GM19240 (cell line): Measurements from ENCODE around the gene CSRP1.
A peak's percentile ranks its signal among the peaks of the same experiment; 100 is the strongest.
"Not testable (repeated sequence)": the region's sequence is repeated elsewhere in the genome, so short reads cannot be mapped to it uniquely, and the experiment has no call there.

ENCODE experiments used
- DNase-seq: peaks from one replicate; pipeline ENCODE4 v3.0.0; 2011; ENCODE audit warnings: low spot score; ENCODE audit not compliant: insufficient read length

Gene CSRP1

DNA sequence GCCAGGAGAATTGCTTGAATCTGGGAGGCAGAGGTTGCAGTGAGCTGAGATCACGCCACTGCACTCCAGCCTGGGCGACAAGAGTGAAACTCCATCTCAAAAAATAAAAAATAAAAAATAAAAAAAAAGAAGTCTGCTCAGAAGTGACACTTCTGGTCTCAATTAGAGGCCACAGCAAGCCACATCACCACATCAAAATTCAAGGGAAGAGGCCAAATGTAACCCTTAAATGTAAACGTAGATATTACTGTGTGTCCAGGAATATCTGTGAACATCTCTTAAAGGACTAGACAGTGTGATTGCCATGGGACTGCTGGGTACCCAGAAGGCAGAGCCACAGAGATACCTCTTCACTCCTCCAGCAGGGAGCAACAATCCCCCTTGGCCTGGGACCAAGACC lies 28.3 kb downstream of the CSRP1 start:
- not testable (repeated sequence) for DNase-seq

GRCh38 chr1:201476670-201477344 lies 30.1 kb downstream of the CSRP1 start:
- no peak for DNase-seq

DNA sequence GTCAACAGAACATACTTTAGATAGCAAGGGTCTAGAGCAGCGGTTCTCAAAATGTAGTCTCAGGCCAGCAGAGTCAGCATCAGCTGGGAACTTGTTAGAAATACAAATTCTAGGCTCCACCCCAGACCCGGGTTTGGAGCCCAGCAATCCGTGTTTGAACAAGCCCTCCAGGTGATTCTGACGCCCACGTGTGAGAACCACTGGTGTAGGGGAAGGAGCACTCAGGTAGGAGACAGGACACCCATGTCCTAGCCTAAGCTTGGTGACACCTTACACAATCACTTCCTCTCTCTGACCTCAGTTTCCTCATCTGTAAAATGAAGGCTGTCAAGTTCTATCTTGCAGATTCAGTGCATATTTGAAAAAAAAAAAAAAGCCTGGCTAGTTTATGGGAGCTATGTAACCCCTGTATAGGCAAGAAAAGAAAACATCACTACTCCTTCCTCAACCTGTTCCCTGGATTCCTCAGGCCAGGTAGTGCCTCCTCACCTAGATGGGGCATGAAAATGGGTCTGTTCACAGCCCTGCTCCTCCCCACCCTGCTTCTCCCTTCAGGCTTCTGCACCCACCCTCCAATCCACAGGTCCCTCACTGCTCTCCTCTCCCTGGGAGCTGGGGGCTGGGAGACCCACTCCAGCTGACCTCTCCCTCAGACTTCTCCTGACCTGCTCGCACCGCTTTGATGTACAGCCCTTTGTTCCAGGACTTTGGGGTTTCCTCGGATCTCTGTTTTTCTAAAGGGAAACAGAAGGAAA lies 30.8 kb downstream of the CSRP1 start:
- DNase-seq, result no peak

DNA sequence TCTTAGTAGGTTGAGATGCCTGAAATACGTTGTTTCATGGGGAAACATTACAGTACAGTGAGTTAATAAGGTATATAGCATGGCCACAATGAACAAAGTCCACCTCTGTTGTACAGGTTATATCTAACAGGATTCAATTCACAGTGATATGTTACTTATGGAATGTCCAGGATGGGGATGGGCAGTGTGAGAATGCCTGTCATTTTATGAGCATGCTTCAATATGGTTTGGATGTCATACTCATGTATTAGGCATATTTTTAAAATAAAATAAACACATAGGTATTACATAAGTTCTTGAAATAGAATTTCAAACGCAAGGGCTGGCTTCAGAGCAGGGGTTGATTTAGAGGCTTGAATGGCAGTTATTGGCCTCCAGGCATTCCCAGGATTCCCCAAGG lies 31.8 kb downstream of the CSRP1 start:
- DNase-seq, result no peak

DNA sequence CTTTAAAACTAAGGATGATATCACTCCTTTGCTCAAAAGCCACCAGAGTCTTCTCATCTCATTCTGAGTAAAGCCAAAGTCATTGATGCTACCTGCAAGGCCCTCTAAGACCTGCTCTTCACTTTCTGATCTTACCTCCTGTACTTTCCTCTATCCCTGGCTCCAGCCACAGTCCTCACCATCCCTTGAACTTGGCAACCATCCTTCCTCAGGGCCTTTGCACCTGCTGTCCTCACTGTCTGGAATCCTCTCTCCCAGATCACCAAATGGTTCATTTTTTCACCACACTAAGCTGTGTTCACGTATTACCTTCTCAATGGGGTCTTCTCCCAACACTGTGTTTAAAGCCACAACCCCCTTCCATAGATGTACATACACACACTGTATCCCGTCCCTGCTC lies 33.6 kb downstream of the CSRP1 start:
- no peak for DNase-seq

DNA sequence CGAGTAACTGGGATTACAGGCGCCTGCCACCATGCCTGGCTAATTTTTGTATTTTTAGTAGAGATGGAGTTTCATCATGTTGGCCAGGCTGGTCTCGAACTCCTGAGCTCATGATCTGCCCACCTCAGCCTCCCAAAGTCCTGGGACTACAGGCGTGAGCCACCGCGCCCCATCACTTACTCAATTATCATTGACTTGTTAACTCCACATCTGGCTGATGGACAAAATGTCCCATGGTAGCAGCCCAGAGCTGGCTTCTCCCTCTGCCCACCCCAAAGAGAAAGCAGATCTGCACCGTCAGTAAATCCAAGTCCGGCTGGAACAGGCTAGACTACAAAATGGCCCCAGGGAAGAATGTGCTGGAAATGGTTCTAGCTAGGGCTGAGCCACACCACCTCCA lies 34.6 kb downstream of the CSRP1 start:
- not testable (repeated sequence) for DNase-seq

DNA sequence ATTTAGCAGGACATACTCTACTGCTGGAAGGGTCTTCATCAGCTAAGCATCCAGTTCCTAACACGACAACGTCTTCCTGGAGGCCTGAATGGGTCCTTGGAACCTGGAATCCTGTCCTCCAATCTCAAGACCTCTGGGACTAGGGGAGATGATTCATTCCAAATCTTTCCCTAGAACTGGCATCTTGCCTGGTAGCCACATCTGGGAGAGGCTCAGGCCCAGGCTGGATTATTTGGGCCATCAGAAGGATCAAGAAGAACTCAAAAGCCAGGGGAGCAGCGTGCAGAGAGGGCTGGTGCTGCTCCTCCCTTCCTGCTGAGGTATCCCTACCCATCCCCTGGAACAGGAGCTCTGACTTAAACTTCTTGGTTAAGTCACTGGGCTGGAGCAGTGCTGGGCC lies 35.2 kb downstream of the CSRP1 start:
- DNase-seq, result no peak

- no peak for DNase-seq
Measured at GRCh38 chr1:201470581-201470980, 36.3 kb downstream of the CSRP1 start.

GRCh38 chr1:201469645-201470074 lies 37.3 kb downstream of the CSRP1 start:
- no peak for DNase-seq

GRCh38 chr1:201468844-201469644 lies 37.9 kb downstream of the CSRP1 start, which contains the start of gene PHLDA3:
PHLDA3 (minus strand) TSS chr1:201469188; CDS start chr1:201468786, 402 bp downstream.
- DNase-seq, result peak; percentile 44

DNA sequence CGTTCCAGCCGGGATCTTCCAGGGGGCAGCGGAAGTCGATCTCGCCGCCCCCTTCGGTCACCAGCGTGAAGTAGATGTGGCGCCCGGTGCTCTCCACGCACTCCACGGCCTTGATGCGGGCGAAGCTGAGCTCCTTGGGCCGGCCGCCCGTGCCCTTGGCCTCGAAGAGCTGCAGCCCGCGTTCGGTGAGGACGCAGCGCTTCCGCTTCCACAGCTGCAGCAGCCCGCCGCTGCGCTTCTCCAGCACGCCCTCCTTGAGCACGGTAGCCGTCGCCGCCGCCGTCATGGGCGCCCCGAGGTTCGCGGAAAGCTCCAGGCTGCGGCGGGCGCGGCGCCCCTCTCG lies 38.5 kb downstream of the CSRP1 start:
- no peak for DNase-seq

GRCh38 chr1:201466492-201466891 lies 40.4 kb downstream of the CSRP1 start:
- DNase-seq, result no peak

GRCh38 chr1:201465698-201466290 lies 41.1 kb downstream of the CSRP1 start:
- no peak for DNase-seq

- no peak for DNase-seq
Measured at GRCh38 chr1:201463071-201463552, 43.8 kb downstream of the CSRP1 start.

- DNase-seq, result no peak
Measured at GRCh38 chr1:201461645-201462441, 45.1 kb downstream of the CSRP1 start.

DNA sequence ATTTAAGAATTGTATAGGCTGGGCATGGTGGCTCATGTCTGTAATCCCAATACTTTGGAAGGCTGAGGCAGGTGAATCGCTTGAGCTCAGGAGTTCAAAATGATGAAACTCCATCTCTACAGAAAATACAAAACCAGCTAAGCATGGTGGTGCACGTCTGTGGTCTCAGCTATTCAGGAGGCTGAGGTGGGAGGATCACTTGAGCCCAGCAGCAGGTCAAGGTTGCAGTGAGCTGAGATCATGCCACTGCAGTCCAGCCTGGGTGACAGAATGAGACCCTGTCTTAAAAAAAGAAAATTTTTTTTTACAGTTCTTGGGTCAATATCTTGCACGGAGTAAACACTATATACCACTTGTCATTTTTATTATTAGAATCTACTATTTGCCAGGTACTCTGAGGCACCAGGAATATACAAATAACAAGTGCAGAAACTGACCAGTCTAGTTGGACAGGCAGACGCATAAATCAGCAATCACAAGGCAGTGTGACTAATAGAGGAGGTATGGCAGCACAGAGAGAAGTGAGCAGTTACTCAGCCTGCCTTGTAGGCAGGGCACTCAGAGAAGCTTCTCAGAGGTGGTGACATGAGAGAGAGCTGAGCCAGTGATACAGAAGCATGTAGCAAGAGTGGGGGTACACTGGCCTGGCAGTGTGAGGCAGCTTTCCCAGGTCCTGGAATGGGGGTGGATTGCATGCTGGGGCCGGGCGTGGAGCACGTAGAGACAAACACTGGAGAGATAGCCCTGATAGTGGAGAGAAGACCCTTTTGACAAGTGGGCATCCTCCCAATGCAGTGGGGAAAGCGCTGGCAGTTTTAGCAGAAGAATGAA lies 45.9 kb downstream of the CSRP1 start:
- no peak for DNase-seq

GRCh38 chr1:201459775-201460174 lies 47.1 kb downstream of the CSRP1 start:
- DNase-seq, result no peak

GRCh38 chr1:201459052-201459451 lies 47.9 kb downstream of the CSRP1 start:
- DNase-seq, result no peak

GRCh38 chr1:201457508-201457960 lies 49.4 kb downstream of the CSRP1 start:
- DNase-seq, result no peak
